ENCODE data around the gene MRPL17. TPM values are rescaled to one million over a fixed set of nuclear protein-coding genes. Genes with fewer than 3 reads are reported as not detected.

The MRPL17 gene
- total RNA-seq, 4 donors from 2014 or later: 20.0 to 31.6 (median 29.0) TPM

DNA sequence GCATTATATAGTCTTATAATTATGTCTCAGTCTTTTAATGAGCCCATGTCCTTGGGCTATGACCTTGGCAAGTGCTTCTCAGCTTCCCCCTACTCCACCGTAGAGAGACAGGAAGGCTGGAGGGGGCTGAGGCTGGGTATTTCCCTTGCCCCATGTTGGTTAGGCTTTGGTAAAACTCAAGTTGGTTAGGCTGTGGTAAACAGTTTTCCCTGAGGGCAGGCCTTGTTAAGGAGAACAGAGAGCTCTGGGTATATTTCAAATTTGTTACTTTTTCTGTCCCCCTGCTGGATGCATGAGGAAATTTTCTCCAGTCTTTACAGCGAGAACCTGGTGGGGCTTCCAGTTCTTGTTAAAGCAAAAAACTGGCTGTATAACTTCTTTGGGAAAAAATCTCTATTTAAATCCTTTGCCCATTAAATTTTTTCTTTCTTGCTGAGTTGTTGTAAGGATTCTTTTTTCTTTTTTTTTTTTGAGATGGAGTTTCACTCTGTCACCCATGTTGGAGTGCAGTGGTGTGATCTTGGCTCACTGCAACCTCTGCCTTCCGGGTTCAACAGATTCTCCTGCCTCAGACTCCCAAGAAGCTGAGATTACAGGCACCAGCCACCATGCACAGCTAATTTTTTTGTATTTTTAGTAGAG lies 15.3 kb downstream of the MRPL17 start:
- ATAC-seq (ENCODE audit: low FRiP score): no peak

DNA sequence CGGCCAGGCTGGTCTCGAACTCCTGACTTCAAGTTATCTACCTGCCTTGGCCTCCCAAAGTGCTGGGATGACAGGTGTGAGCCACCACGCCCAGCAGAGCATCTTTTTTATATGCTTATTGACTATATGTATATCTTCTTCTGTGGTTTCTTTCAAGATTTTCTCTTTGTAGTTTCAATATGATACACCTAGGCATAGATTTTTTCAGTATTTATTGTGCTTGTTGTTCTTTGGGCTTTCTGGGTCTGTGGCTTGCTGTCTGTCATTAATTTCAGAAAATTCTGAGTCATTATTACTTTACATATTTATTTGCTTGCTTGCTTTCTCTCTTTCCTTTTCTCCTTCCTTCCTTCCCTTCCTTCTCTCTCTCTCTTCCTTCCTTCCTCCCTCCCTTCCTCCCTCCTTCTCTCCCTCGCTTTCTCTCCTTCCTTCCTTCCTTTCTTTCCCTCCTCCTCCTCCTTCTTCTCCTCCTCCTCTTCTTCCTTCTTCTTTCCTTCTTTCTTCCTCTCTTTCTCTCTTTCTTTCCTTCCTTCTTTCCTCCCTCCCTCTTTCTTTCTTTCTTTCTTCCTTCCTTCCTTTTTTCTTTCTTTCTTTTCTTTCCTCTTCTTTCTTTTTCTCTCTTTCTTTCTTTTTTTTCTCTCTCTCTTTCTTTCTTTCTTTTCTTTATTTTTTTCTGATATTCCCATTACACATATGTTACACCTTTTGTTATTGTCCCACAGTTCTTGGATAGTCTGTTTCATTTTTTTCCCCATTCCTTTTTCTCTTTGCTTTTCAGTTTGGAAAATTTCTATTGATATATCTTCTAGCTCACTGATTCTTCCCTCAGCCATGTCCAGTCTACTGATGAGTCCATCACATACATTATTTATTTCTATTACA lies 16.6 kb downstream of the MRPL17 start:
- DNase-seq (ENCODE audit: low spot score) (no peak), ATAC-seq (ENCODE audit: low FRiP score) (no peak)
- no peak for TF ChIP-seq CTCF (IDR thresholded peaks at IDR 0.05)

More for the DNA sequence above, 15.3 kb downstream of the MRPL17 start:
- DNase-seq (ENCODE audit: low spot score): no peak
- peak in 1 of 3 donors; percentile 61 for TF ChIP-seq CTCF (IDR thresholded peaks at IDR 0.05)

GRCh38 chr11:6664551-6664950 lies 18.6 kb downstream of the MRPL17 start:
- no peak for TF ChIP-seq CTCF (IDR thresholded peaks at IDR 0.05)
- DNase-seq (ENCODE audit: low spot score) (no peak), ATAC-seq (ENCODE audit: low FRiP score) (no peak)

DNA sequence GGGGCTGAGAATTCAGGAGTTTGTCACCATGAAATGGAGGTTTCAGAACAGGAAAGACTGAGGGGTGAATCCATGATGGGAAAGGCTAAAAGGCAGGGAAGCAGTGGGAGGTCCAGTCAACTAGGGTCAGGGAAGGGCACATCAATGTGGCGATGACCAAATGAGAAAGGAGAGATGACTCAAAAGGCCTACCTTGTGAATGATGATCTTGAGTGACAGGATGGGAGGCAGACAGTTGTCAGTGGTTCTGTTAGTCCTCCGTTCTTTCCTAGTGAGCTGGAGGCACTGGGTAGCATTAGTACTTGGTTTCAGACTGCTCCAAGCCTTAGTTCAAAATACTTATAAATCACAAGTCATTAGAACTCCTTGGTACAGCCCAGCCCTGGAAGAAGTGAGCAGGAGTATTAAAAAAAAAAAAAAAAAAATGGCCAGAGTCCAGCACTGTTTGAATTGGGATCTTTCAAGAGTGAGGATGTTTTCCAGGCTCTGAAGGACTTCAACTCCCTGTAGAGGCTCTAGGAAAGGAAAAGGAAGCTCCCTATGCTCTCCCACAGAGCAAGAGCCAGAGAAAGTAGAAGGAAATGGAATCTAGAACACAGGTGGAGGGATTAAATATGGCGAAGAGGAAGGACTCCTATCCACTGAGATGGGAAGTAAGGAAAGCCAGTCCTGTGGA lies 19.2 kb downstream of the MRPL17 start:
- peak; percentile 62 for ATAC-seq (ENCODE audit: low FRiP score)
- no peak for DNase-seq (ENCODE audit: low spot score)
- TF ChIP-seq CTCF (IDR thresholded peaks at IDR 0.05): no peak

DNA sequence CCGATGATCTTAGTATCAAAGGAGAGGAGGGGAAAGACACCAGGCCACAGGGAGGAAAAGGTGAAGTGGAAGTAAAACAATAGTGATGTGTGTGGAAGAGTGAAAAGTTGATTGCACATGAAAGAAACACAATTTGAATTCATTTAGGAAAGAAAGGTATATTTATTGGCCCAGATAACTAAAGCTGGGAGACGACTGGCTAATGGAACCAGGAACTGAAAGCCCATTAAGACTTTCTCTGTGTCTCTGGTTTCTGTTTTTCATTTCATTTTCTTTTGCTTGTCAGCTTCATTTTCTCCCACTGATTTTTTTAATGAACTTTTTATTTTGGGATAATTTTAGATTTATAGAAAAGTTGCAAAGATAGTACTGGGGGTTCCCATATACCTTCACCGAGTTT lies 22.4 kb downstream of the MRPL17 start:
- no peak for ATAC-seq (ENCODE audit: low FRiP score)
- DNase-seq (ENCODE audit: low spot score): no peak
- TF ChIP-seq CTCF (IDR thresholded peaks at IDR 0.05): no peak

GRCh38 chr11:6658647-6659046 lies 24.5 kb downstream of the MRPL17 start:
- DNase-seq (ENCODE audit: low spot score): no peak
- no peak for TF ChIP-seq CTCF (IDR thresholded peaks at IDR 0.05)
- no peak for ATAC-seq (ENCODE audit: low FRiP score)
